ENCODE results near the gene SASH1.

SASH1 gene

DNA sequence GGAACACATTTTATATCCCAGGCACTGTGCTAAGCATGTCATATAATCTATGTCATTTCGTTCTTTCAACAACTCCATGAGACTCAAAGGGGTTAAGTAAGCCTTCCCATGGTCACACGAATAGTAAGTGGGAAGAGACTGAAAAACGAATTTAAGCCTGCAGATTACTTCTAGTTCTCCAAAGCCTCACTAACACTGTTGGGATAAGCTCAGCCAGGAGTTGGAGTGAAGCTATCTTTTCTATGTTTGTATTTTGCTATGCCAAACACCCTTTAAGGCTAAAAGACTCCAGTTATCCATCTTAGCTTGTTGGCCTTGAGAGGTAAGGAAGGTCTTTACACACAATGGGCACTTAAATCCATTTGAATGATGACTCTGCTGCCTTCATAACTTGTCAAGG lies 256.1 kb downstream of the SASH1 start:
- DNase-seq: no peak

DNA sequence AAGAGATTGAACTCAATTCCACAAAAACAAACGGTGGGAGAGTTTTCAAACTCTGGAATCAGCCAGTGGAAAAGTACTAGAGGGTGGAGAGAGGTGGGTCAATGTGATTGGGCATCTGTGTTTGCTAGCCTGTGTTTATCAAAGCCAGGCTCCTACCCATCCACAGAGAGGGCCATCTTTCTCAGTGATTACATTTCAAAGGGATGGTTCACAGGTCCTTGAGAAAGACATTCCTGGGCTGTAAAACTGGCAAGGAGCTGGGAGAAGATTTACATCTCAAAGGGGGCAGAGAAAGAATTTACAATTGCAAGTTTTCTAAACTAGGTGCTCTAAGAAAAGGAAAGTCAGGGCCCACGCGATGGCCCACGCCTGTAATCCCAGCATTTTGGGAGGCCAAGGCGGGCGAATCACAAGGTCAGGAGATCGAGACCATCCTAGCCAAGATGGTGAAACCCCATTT lies 257.4 kb downstream of the SASH1 start:
- DNase-seq: no peak
